K562 (cell line): ENCODE results near the gene NTF4. TPM values are rescaled to one million over a fixed set of nuclear protein-coding genes. Genes with fewer than 3 reads are reported as not detected.
A peak's percentile ranks its signal among the peaks of the same experiment; 100 is the strongest.

ENCODE experiments used
- polyA plus RNA-seq, 8 experiments: library from polyadenylated mRNA; depleted of rRNA in 4 of 8; stranded (reverse) in 5 of 8; unstranded in 3 of 8; fragments of >200 nt; fragmentation: Nextera tagmentation in 2 of 8; fragmentation: Illumina TruSeq in 1 of 8; extraction: Ambion mirVana in 2 of 8; extraction: Trizol in 1 of 8; gene quantifications; 2 replicates each; pipeline versions ENCODE4 v1.2.1 to v1.2.3, GENCODE V29; 2011 to 2014; ENCODE audit warnings: inconsistent platforms in 1 of 8, missing spikeins in 1 of 8
- total RNA-seq, 7 experiments: library from RNA; depleted of rRNA in 6 of 7; stranded (reverse); fragments of >200 nt in 6 of 7; fragmentation: Illumina TruSeq in 2 of 7; extraction: Trizol in 2 of 7; gene quantifications; 2 replicates each; pipeline versions ENCODE4 v1.2.1 to v1.2.3, GENCODE V29; 2011 to 2021; ENCODE audit warnings: low replicate concordance in 1 of 7
- TF ChIP-seq, protein P1 (sequence below): fragments of 450-650 bp; IDR thresholded peaks from 2 replicates; pipeline ENCODE4 v1.6.1; 2016; ENCODE audit warnings: mild to moderate bottlenecking, moderate library complexity
- TF ChIP-seq, protein P2 (sequence below), 2 experiments: IDR thresholded peaks; 2 replicates each; pipeline ENCODE4 v1.6.1; 2011; ENCODE audit warnings: borderline replicate concordance in 1 of 2, control low read depth in 1 of 2, low read depth in 1 of 2, low read length in 1 of 2, mild to moderate bottlenecking in 1 of 2, mixed read lengths in 1 of 2, moderate library complexity in 1 of 2; ENCODE audit not compliant: insufficient read depth in 1 of 2, insufficient read length in 1 of 2, poor library complexity in 1 of 2, severe bottlenecking in 1 of 2; ENCODE audit errors: extremely low read depth in 1 of 2

The NTF4 gene
- total and polyA plus RNA-seq, 9 of the 15 experiments (the other 6 are each of a cell fraction or from before 2014, with no cell fraction given): not detected

DNA sequence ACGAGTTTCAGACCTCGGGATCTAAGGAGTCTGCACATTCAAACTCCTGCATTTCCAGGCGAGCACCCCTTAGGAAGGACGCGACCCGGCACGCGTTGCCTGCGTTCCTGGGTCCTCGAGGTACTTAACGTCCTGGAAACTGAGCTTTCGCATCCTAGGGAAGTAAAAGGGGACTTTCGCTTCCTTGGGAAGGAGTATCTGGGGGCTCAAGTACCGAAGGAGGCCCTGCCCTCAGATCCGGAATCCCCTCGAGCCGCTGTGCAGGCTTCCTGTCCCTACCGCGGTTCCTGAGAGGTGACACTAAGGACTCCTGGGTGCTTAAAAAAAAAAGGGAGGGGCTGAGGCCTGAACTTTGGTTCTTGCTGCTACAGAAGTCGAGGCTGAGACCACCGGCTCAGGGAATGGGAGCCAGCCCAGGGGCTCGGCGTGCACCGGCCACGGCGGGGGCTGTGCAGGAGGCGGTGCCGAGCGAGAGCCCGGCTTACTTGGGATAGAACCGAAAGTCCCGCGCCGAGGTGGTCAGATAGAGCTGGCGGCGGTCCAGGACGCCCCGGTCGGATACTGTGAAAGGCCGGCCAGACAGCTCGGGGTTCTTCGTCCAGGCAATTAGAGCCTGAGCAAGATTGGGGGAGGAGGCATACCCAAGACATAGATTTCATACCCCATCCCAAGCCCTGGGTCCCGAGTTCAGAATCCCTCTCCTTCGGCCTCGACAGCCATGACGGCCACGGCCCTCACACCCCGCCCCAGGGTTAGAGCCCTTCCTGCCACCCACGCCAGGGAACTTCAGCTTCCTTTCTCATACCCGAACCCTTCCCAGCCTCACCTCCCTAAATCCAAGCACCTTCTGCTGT lies 46.0 kb downstream of the NTF4 start (continued):
- TF ChIP-seq, protein P1, sequence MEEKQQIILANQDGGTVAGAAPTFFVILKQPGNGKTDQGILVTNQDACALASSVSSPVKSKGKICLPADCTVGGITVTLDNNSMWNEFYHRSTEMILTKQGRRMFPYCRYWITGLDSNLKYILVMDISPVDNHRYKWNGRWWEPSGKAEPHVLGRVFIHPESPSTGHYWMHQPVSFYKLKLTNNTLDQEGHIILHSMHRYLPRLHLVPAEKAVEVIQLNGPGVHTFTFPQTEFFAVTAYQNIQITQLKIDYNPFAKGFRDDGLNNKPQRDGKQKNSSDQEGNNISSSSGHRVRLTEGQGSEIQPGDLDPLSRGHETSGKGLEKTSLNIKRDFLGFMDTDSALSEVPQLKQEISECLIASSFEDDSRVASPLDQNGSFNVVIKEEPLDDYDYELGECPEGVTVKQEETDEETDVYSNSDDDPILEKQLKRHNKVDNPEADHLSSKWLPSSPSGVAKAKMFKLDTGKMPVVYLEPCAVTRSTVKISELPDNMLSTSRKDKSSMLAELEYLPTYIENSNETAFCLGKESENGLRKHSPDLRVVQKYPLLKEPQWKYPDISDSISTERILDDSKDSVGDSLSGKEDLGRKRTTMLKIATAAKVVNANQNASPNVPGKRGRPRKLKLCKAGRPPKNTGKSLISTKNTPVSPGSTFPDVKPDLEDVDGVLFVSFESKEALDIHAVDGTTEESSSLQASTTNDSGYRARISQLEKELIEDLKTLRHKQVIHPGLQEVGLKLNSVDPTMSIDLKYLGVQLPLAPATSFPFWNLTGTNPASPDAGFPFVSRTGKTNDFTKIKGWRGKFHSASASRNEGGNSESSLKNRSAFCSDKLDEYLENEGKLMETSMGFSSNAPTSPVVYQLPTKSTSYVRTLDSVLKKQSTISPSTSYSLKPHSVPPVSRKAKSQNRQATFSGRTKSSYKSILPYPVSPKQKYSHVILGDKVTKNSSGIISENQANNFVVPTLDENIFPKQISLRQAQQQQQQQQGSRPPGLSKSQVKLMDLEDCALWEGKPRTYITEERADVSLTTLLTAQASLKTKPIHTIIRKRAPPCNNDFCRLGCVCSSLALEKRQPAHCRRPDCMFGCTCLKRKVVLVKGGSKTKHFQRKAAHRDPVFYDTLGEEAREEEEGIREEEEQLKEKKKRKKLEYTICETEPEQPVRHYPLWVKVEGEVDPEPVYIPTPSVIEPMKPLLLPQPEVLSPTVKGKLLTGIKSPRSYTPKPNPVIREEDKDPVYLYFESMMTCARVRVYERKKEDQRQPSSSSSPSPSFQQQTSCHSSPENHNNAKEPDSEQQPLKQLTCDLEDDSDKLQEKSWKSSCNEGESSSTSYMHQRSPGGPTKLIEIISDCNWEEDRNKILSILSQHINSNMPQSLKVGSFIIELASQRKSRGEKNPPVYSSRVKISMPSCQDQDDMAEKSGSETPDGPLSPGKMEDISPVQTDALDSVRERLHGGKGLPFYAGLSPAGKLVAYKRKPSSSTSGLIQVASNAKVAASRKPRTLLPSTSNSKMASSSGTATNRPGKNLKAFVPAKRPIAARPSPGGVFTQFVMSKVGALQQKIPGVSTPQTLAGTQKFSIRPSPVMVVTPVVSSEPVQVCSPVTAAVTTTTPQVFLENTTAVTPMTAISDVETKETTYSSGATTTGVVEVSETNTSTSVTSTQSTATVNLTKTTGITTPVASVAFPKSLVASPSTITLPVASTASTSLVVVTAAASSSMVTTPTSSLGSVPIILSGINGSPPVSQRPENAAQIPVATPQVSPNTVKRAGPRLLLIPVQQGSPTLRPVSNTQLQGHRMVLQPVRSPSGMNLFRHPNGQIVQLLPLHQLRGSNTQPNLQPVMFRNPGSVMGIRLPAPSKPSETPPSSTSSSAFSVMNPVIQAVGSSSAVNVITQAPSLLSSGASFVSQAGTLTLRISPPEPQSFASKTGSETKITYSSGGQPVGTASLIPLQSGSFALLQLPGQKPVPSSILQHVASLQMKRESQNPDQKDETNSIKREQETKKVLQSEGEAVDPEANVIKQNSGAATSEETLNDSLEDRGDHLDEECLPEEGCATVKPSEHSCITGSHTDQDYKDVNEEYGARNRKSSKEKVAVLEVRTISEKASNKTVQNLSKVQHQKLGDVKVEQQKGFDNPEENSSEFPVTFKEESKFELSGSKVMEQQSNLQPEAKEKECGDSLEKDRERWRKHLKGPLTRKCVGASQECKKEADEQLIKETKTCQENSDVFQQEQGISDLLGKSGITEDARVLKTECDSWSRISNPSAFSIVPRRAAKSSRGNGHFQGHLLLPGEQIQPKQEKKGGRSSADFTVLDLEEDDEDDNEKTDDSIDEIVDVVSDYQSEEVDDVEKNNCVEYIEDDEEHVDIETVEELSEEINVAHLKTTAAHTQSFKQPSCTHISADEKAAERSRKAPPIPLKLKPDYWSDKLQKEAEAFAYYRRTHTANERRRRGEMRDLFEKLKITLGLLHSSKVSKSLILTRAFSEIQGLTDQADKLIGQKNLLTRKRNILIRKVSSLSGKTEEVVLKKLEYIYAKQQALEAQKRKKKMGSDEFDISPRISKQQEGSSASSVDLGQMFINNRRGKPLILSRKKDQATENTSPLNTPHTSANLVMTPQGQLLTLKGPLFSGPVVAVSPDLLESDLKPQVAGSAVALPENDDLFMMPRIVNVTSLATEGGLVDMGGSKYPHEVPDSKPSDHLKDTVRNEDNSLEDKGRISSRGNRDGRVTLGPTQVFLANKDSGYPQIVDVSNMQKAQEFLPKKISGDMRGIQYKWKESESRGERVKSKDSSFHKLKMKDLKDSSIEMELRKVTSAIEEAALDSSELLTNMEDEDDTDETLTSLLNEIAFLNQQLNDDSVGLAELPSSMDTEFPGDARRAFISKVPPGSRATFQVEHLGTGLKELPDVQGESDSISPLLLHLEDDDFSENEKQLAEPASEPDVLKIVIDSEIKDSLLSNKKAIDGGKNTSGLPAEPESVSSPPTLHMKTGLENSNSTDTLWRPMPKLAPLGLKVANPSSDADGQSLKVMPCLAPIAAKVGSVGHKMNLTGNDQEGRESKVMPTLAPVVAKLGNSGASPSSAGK: peak; percentile 40; the same call in 1 of the 2 replicates
- TF ChIP-seq, protein P2, sequence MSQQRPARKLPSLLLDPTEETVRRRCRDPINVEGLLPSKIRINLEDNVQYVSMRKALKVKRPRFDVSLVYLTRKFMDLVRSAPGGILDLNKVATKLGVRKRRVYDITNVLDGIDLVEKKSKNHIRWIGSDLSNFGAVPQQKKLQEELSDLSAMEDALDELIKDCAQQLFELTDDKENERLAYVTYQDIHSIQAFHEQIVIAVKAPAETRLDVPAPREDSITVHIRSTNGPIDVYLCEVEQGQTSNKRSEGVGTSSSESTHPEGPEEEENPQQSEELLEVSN (IDR thresholded peaks at IDR 0.05; ENCODE audit: borderline replicate concordance in 1 of 2, extremely low read depth in 1 of 2, insufficient read depth in 1 of 2, insufficient read length in 1 of 2, low read depth in 1 of 2, low read length in 1 of 2, poor library complexity in 1 of 2, severe bottlenecking in 1 of 2): peak in 1 of 2 experiments; percentile 10
